Stimulated activated CD8-positive, alpha-beta memory T cell treated with anti-CD3 and anti-CD28 coated beads, Interleukin-7, amount 100 ng/mL, for 4 hours (primary cell): ENCODE results near the gene KRTAP13-4.

ENCODE experiments used
- DNase-seq, 2 donors: peaks; one replicate each; pipeline ENCODE4 v3.0.0-alpha.2; 2020; ENCODE audit warnings: low read depth in 2 of 2

KRTAP13-4 gene, protein sequence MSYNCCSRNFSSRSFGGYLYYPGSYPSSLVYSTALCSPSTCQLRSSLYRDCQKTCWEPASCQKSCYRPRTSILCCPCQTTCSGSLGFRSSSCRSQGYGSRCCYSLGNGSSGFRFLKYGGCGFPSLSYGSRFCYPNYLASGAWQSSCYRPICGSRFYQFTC

DNA sequence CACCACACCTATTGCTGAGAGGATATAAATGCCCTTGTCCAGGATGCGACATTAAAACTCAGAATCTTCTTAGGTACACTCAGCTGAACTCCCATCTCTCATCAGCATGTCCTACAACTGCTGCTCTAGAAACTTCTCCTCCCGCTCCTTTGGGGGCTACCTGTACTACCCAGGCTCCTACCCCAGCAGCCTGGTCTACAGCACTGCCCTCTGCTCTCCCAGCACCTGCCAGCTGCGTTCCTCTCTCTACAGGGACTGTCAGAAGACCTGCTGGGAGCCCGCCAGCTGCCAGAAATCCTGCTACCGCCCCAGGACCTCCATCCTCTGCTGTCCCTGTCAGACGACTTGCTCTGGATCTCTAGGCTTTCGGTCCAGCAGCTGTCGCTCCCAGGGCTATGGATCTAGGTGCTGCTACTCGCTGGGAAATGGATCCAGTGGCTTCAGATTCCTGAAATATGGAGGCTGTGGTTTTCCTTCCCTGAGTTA lies at the start of gene KRTAP13-4:
TSS of gene KRTAP13-4 (plus strand) at position 51 of the 486 bp plus-strand sequence. CDS start at position 107, 56 bp downstream.
- DNase-seq: no peak

- DNase-seq: no peak
These were observed 47.8 kb upstream of the KRTAP13-4 start for GRCh38 chr21:30382201-30382600.

- no peak for DNase-seq
These were observed 38.5 kb upstream of the KRTAP13-4 start for GRCh38 chr21:30391492-30392025.

DNA sequence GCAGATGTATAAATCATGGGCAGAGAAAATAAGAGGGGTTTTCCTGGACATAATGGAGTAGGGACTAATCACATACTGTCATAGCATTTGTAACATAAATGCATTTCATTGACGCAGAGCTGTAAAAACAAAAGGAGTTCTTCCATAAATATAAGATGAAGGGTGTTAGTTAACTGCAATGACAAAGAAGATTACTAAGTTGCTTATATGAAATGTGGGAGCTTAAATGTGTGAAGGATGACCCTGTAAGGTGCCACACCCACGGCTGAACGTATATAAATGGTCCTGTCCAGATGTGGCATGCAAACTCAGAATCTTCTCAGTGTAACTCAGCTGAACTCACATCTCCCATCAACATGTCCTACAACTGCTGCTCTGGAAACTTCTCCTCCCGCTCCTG lies 34.3 kb upstream of the KRTAP13-4 start, which contains the start of gene KRTAP13-1:
TSS of gene KRTAP13-1 (plus strand) at position 301 of the 400 bp plus-strand sequence. CDS start at position 357, 56 bp downstream.
- DNase-seq: no peak

- no peak for DNase-seq
These were observed 21.1 kb upstream of the KRTAP13-4 start for GRCh38 chr21:30408782-30409494.

DNA sequence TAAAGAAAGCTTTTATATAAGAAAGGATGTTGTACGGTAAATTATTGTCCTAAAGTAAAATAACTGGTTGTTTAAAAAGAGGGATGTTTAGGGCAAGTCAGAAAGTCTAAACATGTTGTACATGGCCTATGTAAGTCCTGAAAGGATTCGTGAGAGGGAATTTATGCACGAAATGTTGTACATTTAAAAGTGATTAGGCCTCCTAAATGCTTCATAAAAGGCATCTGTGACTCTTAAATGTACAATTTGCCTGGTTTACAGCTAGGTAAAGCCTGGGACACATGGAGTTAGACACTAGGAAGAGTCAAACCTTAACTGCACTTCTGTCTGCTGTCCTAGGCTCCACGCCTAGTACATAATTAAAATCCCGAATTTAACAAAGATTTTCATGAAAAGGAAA lies 14.0 kb upstream of the KRTAP13-4 start:
- DNase-seq: no peak

DNA sequence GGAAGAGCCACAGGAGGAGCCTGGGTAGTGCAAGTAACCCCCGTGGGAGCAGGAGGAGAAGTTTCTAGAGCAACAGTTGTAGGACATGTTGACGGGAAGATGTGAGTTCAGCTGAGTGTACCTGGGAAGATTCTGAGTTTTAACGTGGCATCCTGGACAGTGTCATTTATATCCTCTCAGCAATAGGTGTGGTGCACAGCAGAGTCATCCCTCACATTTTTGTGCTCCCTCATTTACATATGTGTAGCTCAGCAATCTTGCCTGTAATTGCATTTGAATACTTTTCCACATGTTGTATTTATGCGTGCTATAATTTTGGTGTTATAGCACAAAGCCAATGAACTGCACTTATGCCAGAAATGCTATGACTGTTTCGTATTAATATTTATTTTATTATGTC lies 4.2 kb upstream of the KRTAP13-4 start, which contains the start of gene KRTAP13-3:
TSS of gene KRTAP13-3 (minus strand) at position 101 of the 400 bp plus-strand sequence. CDS start at position 87, 14 bp downstream.
- DNase-seq: no peak

DNA sequence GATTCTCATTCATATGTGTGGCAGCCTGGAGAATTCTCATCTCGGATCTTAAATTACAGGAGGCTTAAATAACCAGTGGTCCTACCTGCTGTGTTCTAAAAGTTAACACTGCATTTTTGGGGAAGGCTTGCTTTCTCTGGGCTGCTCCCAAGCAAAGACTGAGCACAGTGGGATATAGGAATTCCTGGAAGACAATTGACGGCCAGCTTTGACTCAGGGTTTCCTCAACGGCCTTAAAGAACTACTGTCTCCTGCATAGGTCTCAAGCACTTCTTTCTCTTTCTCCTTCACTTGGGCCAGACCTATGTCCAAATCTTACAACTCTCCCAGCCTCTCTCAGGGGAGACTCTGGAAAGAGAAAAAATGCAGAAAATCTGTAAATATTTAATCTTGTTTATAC lies 3.3 kb upstream of the KRTAP13-4 start:
- DNase-seq: no peak

GRCh38 chr21:30434033-30434631 lies 4.1 kb downstream of the KRTAP13-4 start:
- no peak for DNase-seq

- no peak for DNase-seq
These were observed 7.1 kb downstream of the KRTAP13-4 start for GRCh38 chr21:30437010-30437565.

DNA sequence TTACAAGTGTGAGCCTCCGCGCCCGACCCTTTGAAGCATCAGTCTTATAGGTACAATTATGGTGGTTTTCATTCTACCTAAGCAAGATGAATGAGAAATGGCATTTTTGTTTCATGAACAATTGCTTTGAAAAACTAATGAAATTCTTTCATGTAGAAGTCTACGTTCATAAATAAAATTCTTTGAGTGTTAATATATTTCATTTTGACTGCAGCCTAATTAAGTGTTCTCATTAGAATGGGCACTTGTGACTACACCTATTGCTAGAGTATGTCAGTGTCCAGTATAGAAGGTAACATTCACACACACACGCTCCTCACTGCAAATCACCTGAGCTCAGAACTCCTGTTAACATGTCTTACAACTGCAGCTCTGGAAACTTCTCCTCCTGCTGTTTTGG lies 10.0 kb downstream of the KRTAP13-4 start, which contains the start of gene KRTAP15-1:
TSS of gene KRTAP15-1 (plus strand) at position 301 of the 400 bp plus-strand sequence. CDS start at position 354, 53 bp downstream.
- no peak for DNase-seq

- no peak for DNase-seq
These were observed 13.2 kb downstream of the KRTAP13-4 start for GRCh38 chr21:30443226-30443625.

DNA sequence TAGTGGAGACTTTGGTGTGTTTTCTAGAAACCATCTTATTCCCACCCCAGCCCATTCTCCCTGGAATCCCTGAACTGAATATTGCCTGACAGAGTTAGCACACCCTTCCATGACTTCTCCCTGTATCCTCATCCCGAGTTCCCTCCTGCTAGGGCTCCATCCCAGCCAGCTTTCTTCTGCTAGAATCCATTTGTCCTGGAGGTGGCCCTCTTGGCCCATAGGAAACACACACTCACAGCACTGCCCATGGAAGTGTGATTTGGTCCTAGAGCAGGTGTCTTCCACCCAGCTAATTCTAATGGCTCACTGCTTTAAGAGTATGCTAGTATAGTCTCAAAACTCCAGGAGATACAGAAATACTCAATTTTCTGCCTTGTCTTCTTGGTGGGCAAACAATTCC lies 14.2 kb downstream of the KRTAP13-4 start:
- no peak for DNase-seq

GRCh38 chr21:30447056-30447455 lies 17.0 kb downstream of the KRTAP13-4 start:
- DNase-seq: no peak

DNA sequence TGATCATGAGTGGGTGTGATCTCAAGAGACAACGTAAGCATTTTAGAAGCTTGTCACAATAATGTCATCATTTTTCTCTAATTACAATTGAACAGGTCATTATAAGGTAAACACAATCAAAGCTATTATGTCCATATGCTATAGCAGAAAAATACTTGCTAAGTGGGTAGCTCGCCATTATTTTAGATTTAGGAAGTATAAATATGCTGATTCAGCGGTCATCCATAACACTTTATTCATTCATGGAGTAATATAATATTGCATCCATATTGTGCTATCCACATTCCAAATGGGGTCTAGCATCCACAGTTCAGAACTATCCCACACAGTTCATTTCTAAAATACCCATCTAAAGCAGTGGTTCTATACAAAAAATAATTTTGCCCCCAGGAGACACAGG lies 18.5 kb downstream of the KRTAP13-4 start:
- DNase-seq: no peak

GRCh38 chr21:30463713-30464112 lies 33.7 kb downstream of the KRTAP13-4 start:
- DNase-seq: no peak

DNA sequence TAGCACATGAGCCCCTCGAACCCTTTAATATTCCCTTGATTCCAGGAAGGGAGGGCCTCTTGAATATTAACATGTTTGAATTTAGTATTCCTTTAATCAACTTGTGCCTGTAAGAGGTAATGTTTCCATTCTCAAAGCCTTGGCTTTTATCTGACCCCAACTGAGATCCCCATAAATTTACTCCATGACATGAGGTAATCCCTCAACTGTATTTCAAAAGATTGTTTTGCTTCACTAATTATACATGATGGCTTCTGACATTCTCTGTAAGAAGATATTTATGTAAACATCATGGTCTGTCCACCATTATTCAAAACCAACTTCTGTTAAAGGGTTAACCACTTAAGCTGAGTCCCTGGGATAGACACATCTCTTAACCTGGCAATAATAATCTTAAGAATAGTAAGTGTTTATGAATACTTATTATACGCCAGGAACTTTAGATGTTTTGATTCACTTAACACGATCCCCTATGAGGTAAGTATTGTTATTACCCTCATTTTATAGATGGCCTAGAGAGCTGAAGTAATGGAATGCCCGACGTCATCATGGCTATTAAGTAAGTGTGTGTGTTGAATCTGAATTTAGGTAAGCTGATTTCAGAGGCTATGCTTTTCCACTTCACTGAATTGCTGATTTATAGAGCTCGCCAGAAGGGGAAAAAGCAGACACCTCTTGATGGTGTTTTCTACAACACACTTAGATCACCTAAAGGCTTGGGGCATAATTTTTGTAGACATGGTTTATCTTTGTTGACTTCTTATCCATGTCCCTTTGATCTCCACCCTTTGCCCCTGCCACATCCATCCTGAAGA lies 39.1 kb downstream of the KRTAP13-4 start:
- DNase-seq: no peak

DNA sequence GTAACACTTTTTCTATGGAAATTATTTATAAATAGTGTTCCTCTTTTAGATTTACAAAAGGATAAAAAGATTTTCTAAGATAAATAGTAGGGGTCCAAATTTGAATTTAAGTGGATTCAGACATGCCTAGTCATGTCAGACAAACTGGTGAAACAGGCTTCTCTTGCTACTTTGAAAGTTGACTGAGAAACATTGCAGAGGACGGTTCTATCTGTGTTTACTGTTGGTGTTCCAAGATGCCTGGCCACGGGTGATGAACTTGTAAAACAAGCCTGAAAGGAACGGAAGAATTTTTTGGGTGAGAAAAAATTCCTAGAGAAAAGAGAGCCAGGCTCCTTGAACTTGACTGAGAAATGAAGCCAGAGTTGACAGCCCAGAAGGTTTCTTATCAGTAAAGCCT lies 48.0 kb downstream of the KRTAP13-4 start:
- no peak for DNase-seq

GRCh38 chr21:30479259-30479658 lies 49.2 kb downstream of the KRTAP13-4 start:
- DNase-seq: no peak

DNA sequence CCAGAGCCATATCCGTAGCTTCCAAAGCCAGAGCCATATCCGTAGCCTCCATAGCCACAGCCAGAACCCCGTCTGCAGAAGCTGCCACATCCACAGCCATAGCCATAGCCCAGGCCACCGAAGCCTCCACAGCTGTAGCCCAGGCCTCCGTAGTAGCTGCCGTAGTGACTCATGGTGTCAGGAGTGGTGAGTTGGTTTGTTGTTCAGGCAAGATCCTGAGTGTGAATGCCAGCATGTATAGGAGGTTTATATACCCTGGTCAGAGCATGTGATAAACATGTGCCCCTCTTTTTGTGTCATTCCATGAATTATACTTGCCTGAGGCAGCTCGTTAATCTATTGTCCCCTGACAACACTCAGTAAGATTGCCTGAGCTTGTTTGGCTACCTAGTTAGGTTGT lies 50.1 kb downstream of the KRTAP13-4 start, which contains the start of gene KRTAP19-1:
TSS of gene KRTAP19-1 (minus strand) at position 223 of the 400 bp plus-strand sequence. CDS start at position 173, 50 bp downstream.
- DNase-seq: no peak
